ENCODE measurements around the gene UST. TPM values are rescaled to one million over a fixed set of nuclear protein-coding genes. Genes with fewer than 3 reads are reported as not detected.

UST gene
- total and polyA plus RNA-seq, 2 experiments from 2014 or later, result 2.9 to 4.0 TPM

DNA sequence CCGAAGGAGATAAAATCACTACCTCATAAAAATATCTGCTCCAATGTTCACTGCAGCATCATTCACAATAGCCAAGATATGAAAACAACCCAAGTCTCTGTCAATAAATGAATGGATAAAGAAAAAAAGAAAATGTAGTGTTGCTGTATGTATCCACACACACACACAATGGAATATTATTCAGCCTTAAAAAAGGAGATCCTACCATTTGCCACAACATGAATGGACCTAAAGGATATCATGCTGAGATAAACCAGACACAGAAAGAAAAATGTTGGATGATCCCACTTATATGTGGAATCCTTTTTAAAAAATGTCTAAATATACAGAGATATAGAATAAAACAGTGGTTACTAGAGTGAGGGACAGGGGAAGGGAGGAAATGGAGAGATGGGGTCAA, 378.5 kb downstream of the UST start:
- H3K4me3 ChIP-seq, result no peak overlapping the region
- no peaks in the 10 kb centered on the region for H3K36me3 ChIP-seq
- H3K27ac ChIP-seq, result no peak overlapping the region
- no peaks in the 10 kb centered on the region for H3K9me3 ChIP-seq (ENCODE audit: low read depth)
- TF ChIP-seq, protein P1, sequence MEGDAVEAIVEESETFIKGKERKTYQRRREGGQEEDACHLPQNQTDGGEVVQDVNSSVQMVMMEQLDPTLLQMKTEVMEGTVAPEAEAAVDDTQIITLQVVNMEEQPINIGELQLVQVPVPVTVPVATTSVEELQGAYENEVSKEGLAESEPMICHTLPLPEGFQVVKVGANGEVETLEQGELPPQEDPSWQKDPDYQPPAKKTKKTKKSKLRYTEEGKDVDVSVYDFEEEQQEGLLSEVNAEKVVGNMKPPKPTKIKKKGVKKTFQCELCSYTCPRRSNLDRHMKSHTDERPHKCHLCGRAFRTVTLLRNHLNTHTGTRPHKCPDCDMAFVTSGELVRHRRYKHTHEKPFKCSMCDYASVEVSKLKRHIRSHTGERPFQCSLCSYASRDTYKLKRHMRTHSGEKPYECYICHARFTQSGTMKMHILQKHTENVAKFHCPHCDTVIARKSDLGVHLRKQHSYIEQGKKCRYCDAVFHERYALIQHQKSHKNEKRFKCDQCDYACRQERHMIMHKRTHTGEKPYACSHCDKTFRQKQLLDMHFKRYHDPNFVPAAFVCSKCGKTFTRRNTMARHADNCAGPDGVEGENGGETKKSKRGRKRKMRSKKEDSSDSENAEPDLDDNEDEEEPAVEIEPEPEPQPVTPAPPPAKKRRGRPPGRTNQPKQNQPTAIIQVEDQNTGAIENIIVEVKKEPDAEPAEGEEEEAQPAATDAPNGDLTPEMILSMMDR (IDR thresholded peaks at IDR 0.05; ENCODE audit: low read depth, low read length), result no peak
- H3K27me3 ChIP-seq, result no peaks in the 10 kb centered on the region
- DNase-seq (ENCODE audit: low read depth in 1 of 2, low spot score in 1 of 2), result no peak
- H3K4me1 ChIP-seq (ENCODE audit: low read depth), result peaks cover 6% of the 10 kb centered on the region

Data from cardiac muscle cell (in vitro differentiated cells and primary cell).